ENCODE data around the gene SCARB2.

SCARB2 gene

DNA sequence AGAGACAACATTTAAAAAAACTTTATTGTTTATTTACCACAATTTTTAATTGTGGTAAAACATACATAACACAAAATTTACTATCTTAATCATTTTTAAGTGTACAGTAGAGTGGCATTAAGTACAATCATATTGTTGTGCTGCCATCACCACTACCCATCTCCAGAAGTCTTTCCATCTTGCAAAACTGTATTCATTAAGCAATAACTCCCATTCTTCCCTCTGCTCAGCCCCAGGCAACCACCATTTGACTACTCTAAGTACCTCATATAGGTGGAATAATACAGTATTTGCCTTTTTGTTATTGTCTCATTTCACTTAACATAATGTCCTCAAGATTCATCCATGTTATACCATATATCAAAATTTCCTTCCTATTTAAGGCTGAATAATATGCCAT, 25.1 kb upstream of the SCARB2 start:
- no peak overlapping the region for H3K4me3 ChIP-seq (IDR thresholded peaks at IDR 0.05; ENCODE audit: insufficient read depth, low read depth, low read length)
- H3K27me3 ChIP-seq (ENCODE audit: insufficient read depth, low read depth): no peaks in the 10 kb centered on the region
- H3K79me2 ChIP-seq (ENCODE audit: insufficient read depth, low read depth): no peaks in the 10 kb centered on the region
- no peak overlapping the region for H3K4me2 ChIP-seq
- no peak overlapping the region for H2AFZ ChIP-seq (ENCODE audit: low read depth)
- peaks cover 27% of the 10 kb centered on the region for H3K4me1 ChIP-seq (ENCODE audit: low read depth, poor library complexity, severe bottlenecking)
- no peaks in the 10 kb centered on the region for H3K36me3 ChIP-seq (ENCODE audit: insufficient read depth)
- no peak overlapping the region for H3K27ac ChIP-seq
- no peak overlapping the region for H3K9ac ChIP-seq
- TF ChIP-seq, protein P1, sequence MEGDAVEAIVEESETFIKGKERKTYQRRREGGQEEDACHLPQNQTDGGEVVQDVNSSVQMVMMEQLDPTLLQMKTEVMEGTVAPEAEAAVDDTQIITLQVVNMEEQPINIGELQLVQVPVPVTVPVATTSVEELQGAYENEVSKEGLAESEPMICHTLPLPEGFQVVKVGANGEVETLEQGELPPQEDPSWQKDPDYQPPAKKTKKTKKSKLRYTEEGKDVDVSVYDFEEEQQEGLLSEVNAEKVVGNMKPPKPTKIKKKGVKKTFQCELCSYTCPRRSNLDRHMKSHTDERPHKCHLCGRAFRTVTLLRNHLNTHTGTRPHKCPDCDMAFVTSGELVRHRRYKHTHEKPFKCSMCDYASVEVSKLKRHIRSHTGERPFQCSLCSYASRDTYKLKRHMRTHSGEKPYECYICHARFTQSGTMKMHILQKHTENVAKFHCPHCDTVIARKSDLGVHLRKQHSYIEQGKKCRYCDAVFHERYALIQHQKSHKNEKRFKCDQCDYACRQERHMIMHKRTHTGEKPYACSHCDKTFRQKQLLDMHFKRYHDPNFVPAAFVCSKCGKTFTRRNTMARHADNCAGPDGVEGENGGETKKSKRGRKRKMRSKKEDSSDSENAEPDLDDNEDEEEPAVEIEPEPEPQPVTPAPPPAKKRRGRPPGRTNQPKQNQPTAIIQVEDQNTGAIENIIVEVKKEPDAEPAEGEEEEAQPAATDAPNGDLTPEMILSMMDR (conservative IDR thresholded peaks at IDR 0.05; ENCODE audit: low read depth, low read length): no peak
- H4K20me1 ChIP-seq (ENCODE audit: insufficient read depth): no peaks in the 10 kb centered on the region

- Histone ChIP-seq H3K4me2 (no peak overlapping the region), H3K4me1 (ENCODE audit: low read depth, poor library complexity, severe bottlenecking) (peaks cover 32% of the 10 kb centered on the region), H3K27me3 (ENCODE audit: insufficient read depth, low read depth) (no peaks in the 10 kb centered on the region), H4K20me1 (ENCODE audit: insufficient read depth) (no peaks in the 10 kb centered on the region), H3K36me3 (ENCODE audit: insufficient read depth) (no peaks in the 10 kb centered on the region), H3K79me2 (ENCODE audit: insufficient read depth, low read depth) (no peaks in the 10 kb centered on the region), H3K4me3 (IDR thresholded peaks at IDR 0.05; ENCODE audit: insufficient read depth, low read depth, low read length) (no peak overlapping the region), H2AFZ (ENCODE audit: low read depth) (no peak overlapping the region), H3K27ac (no peak overlapping the region), H3K9ac (no peak overlapping the region)
- TF ChIP-seq, protein P1 (conservative IDR thresholded peaks at IDR 0.05; ENCODE audit: low read depth, low read length): no peak
Observed at GRCh38 chr4:76238236-76238635, 24.6 kb upstream of the SCARB2 start.

DNA sequence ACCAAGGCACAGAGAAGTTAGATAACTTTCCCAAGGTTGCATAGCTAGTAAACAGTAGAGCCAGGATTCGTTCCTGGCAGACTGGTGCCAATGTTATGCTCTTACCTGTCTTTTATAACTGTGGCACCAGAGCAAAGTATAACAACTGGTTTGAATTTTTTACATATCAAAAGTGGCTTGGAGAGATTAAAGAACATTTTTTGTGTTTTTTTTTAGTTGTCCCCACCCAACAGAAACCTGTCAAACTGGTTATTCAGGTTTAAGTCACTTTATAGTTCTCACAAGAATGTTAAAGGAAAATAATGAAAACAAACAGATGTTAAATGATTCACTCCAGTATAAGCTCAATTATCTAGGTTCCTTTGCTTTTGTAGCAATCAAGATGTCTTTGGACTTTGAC, 22.3 kb upstream of the SCARB2 start:
- Histone ChIP-seq H3K4me1 (ENCODE audit: low read depth, poor library complexity, severe bottlenecking) (peaks cover 53% of the 10 kb centered on the region), H3K27me3 (ENCODE audit: insufficient read depth, low read depth) (no peaks in the 10 kb centered on the region), H3K36me3 (ENCODE audit: insufficient read depth) (no peaks in the 10 kb centered on the region), H3K4me3 (IDR thresholded peaks at IDR 0.05; ENCODE audit: insufficient read depth, low read depth, low read length) (no peak overlapping the region), H3K9ac (no peak overlapping the region), H3K27ac (0 out of 2 replicates have a peak overlapping the region, but pooled peaks have one; percentile 3), H3K79me2 (ENCODE audit: insufficient read depth, low read depth) (no peaks in the 10 kb centered on the region), H2AFZ (ENCODE audit: low read depth) (no peak overlapping the region), H4K20me1 (ENCODE audit: insufficient read depth) (no peaks in the 10 kb centered on the region), H3K4me2 (peak overlapping the region; percentile 43; the same call in 1 of the 2 replicates)
- TF ChIP-seq, protein P1 (conservative IDR thresholded peaks at IDR 0.05; ENCODE audit: low read depth, low read length): no peak

DNA sequence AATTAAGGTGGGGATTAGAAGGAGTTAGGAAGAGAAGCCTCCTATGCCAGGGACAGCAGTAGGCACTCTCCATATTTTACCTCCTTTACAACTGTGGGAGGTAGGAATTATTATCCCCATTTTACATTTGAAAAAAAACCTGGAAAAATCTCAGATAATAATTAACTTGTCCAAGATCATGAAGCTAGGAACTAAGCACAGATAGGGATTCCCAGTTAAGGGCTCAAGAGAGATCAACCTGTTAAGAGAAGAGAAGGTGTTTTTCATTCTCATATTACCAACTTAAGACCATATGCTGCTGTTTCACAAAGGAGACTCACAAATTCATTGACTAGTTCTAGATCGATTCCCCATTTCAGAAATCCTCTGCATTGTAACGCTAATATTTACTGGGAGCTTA, 21.8 kb upstream of the SCARB2 start:
- no peak overlapping the region for H3K27ac ChIP-seq
- peak overlapping the region; percentile 43; the same call in 1 of the 2 replicates for H3K4me2 ChIP-seq

More for the DNA sequence above, 21.8 kb upstream of the SCARB2 start:
- TF ChIP-seq, protein P1 (conservative IDR thresholded peaks at IDR 0.05; ENCODE audit: low read depth, low read length): no peak
- Histone ChIP-seq H3K36me3 (ENCODE audit: insufficient read depth) (no peaks in the 10 kb centered on the region), H3K4me1 (ENCODE audit: low read depth, poor library complexity, severe bottlenecking) (peaks cover 58% of the 10 kb centered on the region), H3K27me3 (ENCODE audit: insufficient read depth, low read depth) (no peaks in the 10 kb centered on the region), H3K4me3 (IDR thresholded peaks at IDR 0.05; ENCODE audit: insufficient read depth, low read depth, low read length) (no peak overlapping the region), H3K79me2 (ENCODE audit: insufficient read depth, low read depth) (no peaks in the 10 kb centered on the region), H2AFZ (ENCODE audit: low read depth) (no peak overlapping the region), H4K20me1 (ENCODE audit: insufficient read depth) (no peaks in the 10 kb centered on the region), H3K9ac (no peak overlapping the region)

Measured in KMS-11 (cell line).